Colonic mucosa (tissue), 4 donors: ENCODE data around the gene CD44. TPM values are rescaled to one million over a fixed set of nuclear protein-coding genes. Genes with fewer than 3 reads are reported as not detected.

Experiments used
- DNase-seq: peaks from one replicate; pipeline ENCODE4 v3.0.0-alpha.2; 2020
- H3K27ac ChIP-seq: fragments of 200-600 bp; one replicate; pipeline ENCODE4 v1.8.0; 2021
- H3K27me3 ChIP-seq: fragments of 200-600 bp; one replicate; pipeline ENCODE4 v1.8.0; 2021
- H3K36me3 ChIP-seq: fragments of 200-600 bp; one replicate; pipeline ENCODE4 v1.8.0; 2021
- H3K4me1 ChIP-seq: fragments of 200-600 bp; one replicate; pipeline ENCODE4 v1.8.0; 2021; ENCODE audit warnings: mild to moderate bottlenecking
- H3K4me3 ChIP-seq: fragments of 200-600 bp; one replicate; pipeline ENCODE4 v1.8.0; 2021
- H3K9ac ChIP-seq, 2 donors: one replicate each; pipeline ENCODE4 v1.7.0; 2013; ENCODE audit warnings: control low read depth in 2 of 2, low read depth in 2 of 2, low read length in 2 of 2
- H3K9me3 ChIP-seq: fragments of 200-600 bp; one replicate; pipeline ENCODE4 v1.8.0; 2021
- CTCF ChIP-seq: fragments of 200-600 bp; IDR thresholded peaks from one replicate; pipeline ENCODE4 v1.8.0; 2022; ENCODE audit warnings: antibody characterized with exemption, mild to moderate bottlenecking
- intact Hi-C: fragments of 100-400 bp; cut with DNase I; formaldehyde crosslinking; loops from one replicate; pipeline ENCODE4 v1.14.1; 2022
- total RNA-seq, 2 donors: library from RNA; stranded (reverse); fragmentation: NEBNext Ultra II Directional in 1 of 2; extraction: Animal tissue kit (Norgen Biotek cat#: 25700) in 1 of 2; gene quantifications; one replicate each; pipeline ENCODE4 v1.2.1, GENCODE V29; 2021
- donor health status: healthy.
- donor health status: DM: no; HTN: no; CAD: no.
- donor health status: DM: no; HTN: no; CAD: no.

CD44 gene
- total RNA-seq, 2 donors from 2014 or later = 152 to 171 TPM

DNA sequence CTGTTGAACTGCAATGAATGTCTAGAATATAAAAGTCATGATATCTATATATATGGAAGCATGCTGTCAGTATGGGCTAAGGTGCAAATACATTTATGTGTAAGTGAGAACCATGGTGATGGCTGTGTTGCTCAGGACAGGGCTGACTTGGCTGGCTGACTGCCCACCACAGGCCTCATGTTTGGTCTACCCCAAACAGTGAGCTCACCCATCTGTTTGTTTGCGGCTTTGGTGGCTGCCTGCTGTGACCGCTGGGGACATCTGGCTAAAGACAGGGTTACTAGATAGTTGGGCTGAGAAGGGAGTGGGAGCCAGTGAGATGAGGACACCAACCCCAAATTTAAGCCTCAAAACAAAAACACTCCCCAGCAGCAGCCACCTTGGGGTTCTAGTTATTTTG, 6.3 kb downstream of the CD44 start:
- H3K27me3 ChIP-seq = no peaks in the 10 kb centered on the region
- H3K9me3 ChIP-seq = no peaks in the 10 kb centered on the region
- no peak for DNase-seq
- no peak for TF ChIP-seq CTCF
- no peak overlapping the region for H3K4me3 ChIP-seq
- intact Hi-C loops = no loop called here
- H3K27ac ChIP-seq = no peak overlapping the region
- H3K9ac ChIP-seq = no peak overlapping the region
- H3K36me3 ChIP-seq = no peaks in the 10 kb centered on the region
- peaks cover 13% of the 10 kb centered on the region for H3K4me1 ChIP-seq

- no peaks in the 10 kb centered on the region for H3K27me3 ChIP-seq
- DNase-seq = no peak
- intact Hi-C loops = no loop called here
- no peak overlapping the region for H3K9ac ChIP-seq
- H3K27ac ChIP-seq = no peak overlapping the region
- H3K36me3 ChIP-seq = no peaks in the 10 kb centered on the region
- no peak for TF ChIP-seq CTCF
- H3K4me1 ChIP-seq = peaks cover 13% of the 10 kb centered on the region
- no peaks in the 10 kb centered on the region for H3K9me3 ChIP-seq
- H3K4me3 ChIP-seq = no peak overlapping the region
Observed at GRCh38 chr11:35146074-35146521, 7.1 kb downstream of the CD44 start.

GRCh38 chr11:35146711-35147110, 7.7 kb downstream of the CD44 start:
- Histone ChIP-seq H3K9me3 (no peaks in the 10 kb centered on the region), H3K27ac (no peak overlapping the region), H3K36me3 (no peaks in the 10 kb centered on the region), H3K4me3 (no peak overlapping the region), H3K9ac (no peak overlapping the region), H3K4me1 (peaks cover 13% of the 10 kb centered on the region), H3K27me3 (no peaks in the 10 kb centered on the region)
- DNase-seq = no peak
- intact Hi-C loops = no loop called here
- no peak for TF ChIP-seq CTCF

GRCh38 chr11:35147235-35147634, 8.3 kb downstream of the CD44 start:
- H3K4me3 ChIP-seq = no peak overlapping the region
- H3K36me3 ChIP-seq = no peaks in the 10 kb centered on the region
- H3K27ac ChIP-seq = no peak overlapping the region
- H3K9ac ChIP-seq = no peak overlapping the region
- H3K27me3 ChIP-seq = no peaks in the 10 kb centered on the region
- intact Hi-C loops = no loop called here
- TF ChIP-seq CTCF = no peak
- peaks cover 13% of the 10 kb centered on the region for H3K4me1 ChIP-seq
- H3K9me3 ChIP-seq = no peaks in the 10 kb centered on the region
- no peak for DNase-seq

DNA sequence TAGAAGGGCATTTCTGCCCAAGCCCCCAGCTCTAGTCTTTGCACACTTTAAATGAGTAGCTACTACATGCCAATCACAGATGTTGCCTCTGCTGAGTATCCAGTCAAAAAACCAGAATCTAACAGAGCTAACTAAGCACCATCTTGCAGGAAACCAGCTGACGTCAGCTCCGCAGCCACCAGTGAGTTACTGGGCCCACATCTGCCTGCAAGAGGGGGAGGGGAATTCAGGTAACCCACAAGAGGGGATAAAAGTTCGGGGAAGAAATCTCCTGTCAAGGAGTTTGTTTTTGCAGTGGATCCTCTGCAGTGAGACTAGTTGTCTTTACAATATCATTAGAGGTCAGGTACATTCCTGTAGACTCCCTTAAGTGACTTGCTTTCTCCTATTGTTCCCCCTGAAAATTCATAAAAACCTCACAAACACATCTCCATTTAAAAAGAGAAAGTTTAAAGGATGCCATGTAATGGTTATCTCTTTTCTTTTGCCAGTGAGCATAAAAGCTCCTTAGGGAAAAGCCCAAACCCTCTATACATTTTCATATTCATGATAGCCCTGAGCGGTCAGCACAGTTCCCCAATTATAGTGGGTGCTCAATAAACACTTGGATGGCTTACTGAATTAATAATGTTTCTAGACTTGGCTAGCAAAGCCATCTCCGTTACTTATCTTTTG, 9.3 kb downstream of the CD44 start:
- H3K27me3 ChIP-seq = no peaks in the 10 kb centered on the region
- no peak for DNase-seq
- no peak overlapping the region for H3K4me3 ChIP-seq
- no peak for TF ChIP-seq CTCF
- no peak overlapping the region for H3K27ac ChIP-seq
- no peak overlapping the region for H3K9ac ChIP-seq
- H3K4me1 ChIP-seq = peaks cover 6% of the 10 kb centered on the region
- intact Hi-C loops = no loop called here
- H3K9me3 ChIP-seq = no peaks in the 10 kb centered on the region
- no peaks in the 10 kb centered on the region for H3K36me3 ChIP-seq
